Fibroblast of lung (primary cell): ENCODE results near the gene ALDH5A1. TPM values are rescaled to one million over a fixed set of nuclear protein-coding genes. Genes with fewer than 3 reads are reported as not detected.
A peak's percentile ranks its signal among the peaks of the same experiment; 100 is the strongest.

Experiments used
- DNase-seq, 2 donors: peaks; one replicate each; pipeline versions ENCODE4 v3.0.0 to v3.0.0-alpha.2; 2010; ENCODE audit warnings: low read depth in 2 of 2
- H2AFZ ChIP-seq: 2 replicates; pipeline ENCODE4 v1.5.1; 2012; ENCODE audit warnings: low read length, control low read depth, inconsistent platforms
- H3K27ac ChIP-seq: 2 replicates; pipeline ENCODE4 v1.5.1; 2011; ENCODE audit warnings: low read length, control low read depth; ENCODE audit not compliant: insufficient read depth
- H3K27me3 ChIP-seq: 2 replicates; pipeline ENCODE4 v1.5.1; 2011; ENCODE audit warnings: mild to moderate bottlenecking, low read length; ENCODE audit not compliant: control insufficient read depth, insufficient read depth
- H3K36me3 ChIP-seq: 2 replicates; pipeline ENCODE4 v1.5.1; 2011; ENCODE audit warnings: low read length; ENCODE audit not compliant: control insufficient read depth, insufficient read depth
- H3K4me1 ChIP-seq: 2 replicates; pipeline ENCODE4 v1.5.1; 2011; ENCODE audit warnings: low read length; ENCODE audit not compliant: control insufficient read depth, insufficient read depth; ENCODE audit errors: extremely low read depth
- H3K4me2 ChIP-seq: 2 replicates; pipeline ENCODE4 v1.5.1; 2011; ENCODE audit warnings: low read length, control low read depth; ENCODE audit not compliant: insufficient read depth; ENCODE audit errors: extremely low read depth
- H3K4me3 ChIP-seq, 4 experiments: fragments of 200-600 bp in 1 of 4; sonication (generic) in 1 of 4; replicated peaks in 1 of 4; 2 replicates each; pipeline ENCODE4 v1.5.1; 2011 to 2016; ENCODE audit warnings: low read length in 4 of 4, low read depth in 3 of 4, mild to moderate bottlenecking in 3 of 4, control low read depth in 2 of 4, inconsistent platforms in 1 of 4, mixed read lengths in 1 of 4; ENCODE audit not compliant: insufficient read depth in 1 of 4; ENCODE audit errors: control extremely low read depth in 1 of 4
- H3K79me2 ChIP-seq: 2 replicates; pipeline ENCODE4 v1.5.1; 2012; ENCODE audit warnings: mild to moderate bottlenecking, low read length, inconsistent platforms; ENCODE audit not compliant: control insufficient read depth, insufficient read depth
- H3K9ac ChIP-seq: 2 replicates; pipeline ENCODE4 v1.5.1; 2011; ENCODE audit warnings: mild to moderate bottlenecking, low read length, control low read depth; ENCODE audit not compliant: insufficient read depth
- H3K9me3 ChIP-seq: 2 replicates; pipeline ENCODE4 v1.5.1; 2012; ENCODE audit warnings: low read depth, low read length; ENCODE audit not compliant: control insufficient read depth, insufficient read depth
- H4K20me1 ChIP-seq: 2 replicates; pipeline ENCODE4 v1.5.1; 2011; ENCODE audit warnings: low read length; ENCODE audit not compliant: control insufficient read depth, insufficient read depth; ENCODE audit errors: extremely low read depth
- CTCF ChIP-seq, 2 donors: IDR thresholded peaks in 1 of 2; conservative IDR thresholded peaks in 1 of 2; 1 replicate in 1 of 2; 2 replicates in 1 of 2; pipeline ENCODE4 v1.5.1; 2011 to 2012; ENCODE audit warnings: low read length in 2 of 2, control low read depth in 1 of 2, inconsistent platforms in 1 of 2, low read depth in 1 of 2, mild to moderate bottlenecking in 1 of 2
- EZH2 ChIP-seq: IDR thresholded peaks from 2 replicates; pipeline ENCODE4 v1.5.1; 2012; ENCODE audit warnings: low read length, control low read depth, mild to moderate bottlenecking; ENCODE audit errors: missing control alignments
- polyA plus RNA-seq, 2 donors: library from polyadenylated mRNA; depleted of rRNA in 1 of 2; stranded (reverse) in 1 of 2; unstranded in 1 of 2; fragments of >200 nt; gene quantifications; 2 replicates each; pipeline ENCODE4 v1.2.1, GENCODE V29; 2011 to 2012; ENCODE audit warnings: missing spikeins in 1 of 2
- total RNA-seq: library from RNA; depleted of rRNA; stranded (reverse); fragments of >200 nt; gene quantifications from 2 replicates; pipeline ENCODE4 v1.2.1, GENCODE V29; 2014

Gene ALDH5A1
- total and polyA plus RNA-seq, 2 donors (not counting 1 experiment from before 2014, with no cell fraction given), result 0.23 to 0.33 TPM

- Histone ChIP-seq H3K79me2 (no peaks in the 10 kb centered on the region), H3K9ac (no peak overlapping the region), H3K36me3 (no peaks in the 10 kb centered on the region), H3K27me3 (no peaks in the 10 kb centered on the region), H3K9me3 (no peaks in the 10 kb centered on the region), H2AFZ (no peak overlapping the region), H4K20me1 (no peaks in the 10 kb centered on the region), H3K27ac (no peak overlapping the region), H3K4me3 (no peak overlapping the region), H3K4me1 (no peaks in the 10 kb centered on the region), H3K4me2 (no peak overlapping the region)
- no peak for DNase-seq
- no peak for TF ChIP-seq EZH2
- TF ChIP-seq CTCF (conservative IDR thresholded peaks at IDR 0.05 in 1 of 2, IDR thresholded peaks at IDR 0.05 in 1 of 2; ENCODE audit: low read depth in 1 of 2, low read length in 2 of 2), result no peak
Measured at GRCh38 chr6:24486065-24486464, 8.7 kb upstream of the ALDH5A1 start.

- Histone ChIP-seq H3K4me2 (no peak within 1 kb of the TSS), H3K9ac (no peak within 1 kb of the TSS), H2AFZ (no peak within 1 kb of the TSS), H3K27ac (no peak within 1 kb of the TSS), H3K9me3 (no peaks in the 10 kb centered on the region), H3K79me2 (no peaks in the 10 kb centered on the region), H3K4me1 (no peaks in the 10 kb centered on the region), H4K20me1 (no peaks in the 10 kb centered on the region), H3K36me3 (no peaks in the 10 kb centered on the region), H3K4me3 (no peak within 1 kb of the TSS), H3K27me3 (peaks cover 3% of the 10 kb centered on the region)
- DNase-seq, result no peak
- TF ChIP-seq CTCF (conservative IDR thresholded peaks at IDR 0.05 in 1 of 2, IDR thresholded peaks at IDR 0.05 in 1 of 2; ENCODE audit: low read depth in 1 of 2, low read length in 2 of 2), result no peak
- TF ChIP-seq EZH2, result no peak
Measured at GRCh38 chr6:24489470-24489869, 5.3 kb upstream of the ALDH5A1 start, which contains the start of gene GPLD1. Gene GPLD1 (minus strand): TSS chr6:24489578. CDS start chr6:24489511, 67 bp downstream.

GRCh38 chr6:24489881-24490280 lies 4.9 kb upstream of the ALDH5A1 start:
- no peaks in the 10 kb centered on the region for H3K79me2 ChIP-seq
- peak in 1 of 2 donors; percentile 49 for DNase-seq
- H3K9me3 ChIP-seq, result no peaks in the 10 kb centered on the region
- TF ChIP-seq EZH2 (no peak), CTCF (conservative IDR thresholded peaks at IDR 0.05 in 1 of 2, IDR thresholded peaks at IDR 0.05 in 1 of 2; ENCODE audit: low read depth in 1 of 2, low read length in 2 of 2) (no peak)
- peaks cover 3% of the 10 kb centered on the region for H3K27me3 ChIP-seq
- no peaks in the 10 kb centered on the region for H4K20me1 ChIP-seq
- H2AFZ ChIP-seq, result no peak overlapping the region
- H3K27ac ChIP-seq, result no peak overlapping the region
- H3K4me2 ChIP-seq, result no peak overlapping the region
- H3K9ac ChIP-seq, result no peak overlapping the region
- no peak overlapping the region for H3K4me3 ChIP-seq
- H3K36me3 ChIP-seq, result no peaks in the 10 kb centered on the region
- H3K4me1 ChIP-seq, result no peaks in the 10 kb centered on the region
